Lower leg skin (tissue), 3 donors: Measurements from ENCODE around the gene SERPINA3.

ENCODE experiments used
- CTCF ChIP-seq, 3 donors: fragments of 450-650 bp; IDR thresholded peaks; one replicate each; pipeline ENCODE4 v1.5.1; 2016; ENCODE audit warnings: antibody characterized with exemption in 3 of 3, mild to moderate bottlenecking in 3 of 3, moderate library complexity in 2 of 3
- POLR2A ChIP-seq, 2 donors: fragments of 450-650 bp; IDR thresholded peaks; one replicate each; pipeline ENCODE4 v1.6.1; 2016 to 2017; ENCODE audit warnings: antibody characterized with exemption in 2 of 2, mild to moderate bottlenecking in 1 of 2, moderate library complexity in 1 of 2

- TF ChIP-seq CTCF (IDR thresholded peaks at IDR 0.05), result no peak
- TF ChIP-seq POLR2A (IDR thresholded peaks at IDR 0.05), result no peak
Measured at GRCh38 chr14:94640721-94641631, 28.8 kb downstream of the SERPINA3 start.
